Hepatocyte (in vitro differentiated cells): ENCODE data around the gene FAM169A.

Source experiments
- EZH2 ChIP-seq: fragments of 200-600 bp; sonication (generic); IDR thresholded peaks from 2 replicates; pipeline ENCODE4 v1.6.1; 2016; ENCODE audit warnings: antibody characterized with exemption, mild to moderate bottlenecking, borderline replicate concordance
- TF ChIP-seq, protein P1 (sequence below): fragments of 200-600 bp; sonication (generic); IDR thresholded peaks from 2 replicates; pipeline ENCODE4 v1.5.1; 2016; ENCODE audit warnings: antibody characterized with exemption, mild to moderate bottlenecking; ENCODE audit not compliant: poor library complexity

- TF ChIP-seq, protein P1, sequence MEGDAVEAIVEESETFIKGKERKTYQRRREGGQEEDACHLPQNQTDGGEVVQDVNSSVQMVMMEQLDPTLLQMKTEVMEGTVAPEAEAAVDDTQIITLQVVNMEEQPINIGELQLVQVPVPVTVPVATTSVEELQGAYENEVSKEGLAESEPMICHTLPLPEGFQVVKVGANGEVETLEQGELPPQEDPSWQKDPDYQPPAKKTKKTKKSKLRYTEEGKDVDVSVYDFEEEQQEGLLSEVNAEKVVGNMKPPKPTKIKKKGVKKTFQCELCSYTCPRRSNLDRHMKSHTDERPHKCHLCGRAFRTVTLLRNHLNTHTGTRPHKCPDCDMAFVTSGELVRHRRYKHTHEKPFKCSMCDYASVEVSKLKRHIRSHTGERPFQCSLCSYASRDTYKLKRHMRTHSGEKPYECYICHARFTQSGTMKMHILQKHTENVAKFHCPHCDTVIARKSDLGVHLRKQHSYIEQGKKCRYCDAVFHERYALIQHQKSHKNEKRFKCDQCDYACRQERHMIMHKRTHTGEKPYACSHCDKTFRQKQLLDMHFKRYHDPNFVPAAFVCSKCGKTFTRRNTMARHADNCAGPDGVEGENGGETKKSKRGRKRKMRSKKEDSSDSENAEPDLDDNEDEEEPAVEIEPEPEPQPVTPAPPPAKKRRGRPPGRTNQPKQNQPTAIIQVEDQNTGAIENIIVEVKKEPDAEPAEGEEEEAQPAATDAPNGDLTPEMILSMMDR, result no peak
- TF ChIP-seq EZH2, result no peak
Measured at GRCh38 chr5:74766849-74767578, 99.2 kb downstream of the FAM169A start, which contains the start of the genes GFM2 and NSA2.
